Panc1 (cell line): ENCODE data around the gene PTRH2. TPM values are rescaled to one million over a fixed set of nuclear protein-coding genes. Genes with fewer than 3 reads are reported as not detected.

Experiments used
- ATAC-seq: fragments of 200-7000 bp; cut with Tn5 transposase; 2 replicates; pipeline ENCODE4 v1.9.1; 2020; ENCODE audit warnings: mild to moderate bottlenecking, moderate library complexity
- BruUV-seq: library from RNA; stranded (reverse); fragments of 400-500 nt; replicated peaks from 2 replicates; lab custom pipeline; 2021; lab: Mats Ljungman, UMichigan
- CTCF ChIA-PET: fragments of 300-600 bp; sonication (Branson Sonifier 250); formaldehyde crosslinking; loops from one replicate; lab custom pipeline; 2022; ENCODE audit warnings: antibody characterized with exemption; lab: Charles Lee
- POLR2A ChIA-PET: fragments of 300-600 bp; sonication (Branson Sonifier 250); formaldehyde crosslinking; loops from one replicate; lab custom pipeline; 2022; ENCODE audit warnings: antibody characterized with exemption; lab: Charles Lee
- DNase-seq: peaks from one replicate; pipeline ENCODE4 v3.0.0-alpha.2; 2010; ENCODE audit warnings: low read depth, low spot score
- H3K27ac ChIP-seq: 2 replicates; pipeline ENCODE4 v1.5.1; 2011; ENCODE audit warnings: mild to moderate bottlenecking, low read length, inconsistent platforms
- H3K27me3 ChIP-seq: fragments of 200-500 bp; sonication (Bioruptor generic); 2 replicates; pipeline ENCODE4 v1.6.0; 2014; ENCODE audit warnings: low read length, inconsistent platforms; ENCODE audit not compliant: control insufficient read depth, insufficient read depth
- H3K36me3 ChIP-seq: fragments of 200-500 bp; sonication (Bioruptor generic); 2 replicates; pipeline ENCODE4 v1.5.1; 2014; ENCODE audit warnings: inconsistent platforms, mild to moderate bottlenecking, low read length, moderate library complexity; ENCODE audit not compliant: control insufficient read depth, insufficient read depth
- H3K4me1 ChIP-seq: 2 replicates; pipeline ENCODE4 v1.5.1; 2011; ENCODE audit warnings: inconsistent platforms, mild to moderate bottlenecking, low read length, moderate library complexity; ENCODE audit not compliant: control insufficient read depth, insufficient read depth
- H3K4me3 ChIP-seq, 2 experiments: 2 replicates each; pipeline ENCODE4 v1.5.1; 2011 to 2012; ENCODE audit warnings: low read depth in 2 of 2, low read length in 2 of 2, mild to moderate bottlenecking in 2 of 2, inconsistent platforms in 1 of 2, moderate library complexity in 1 of 2
- H3K9me3 ChIP-seq: fragments of 200-500 bp; sonication (Bioruptor generic); 2 replicates; pipeline ENCODE4 v1.5.1; 2014; ENCODE audit warnings: low read depth, mild to moderate bottlenecking, inconsistent platforms, low read length, moderate library complexity; ENCODE audit not compliant: control insufficient read depth, insufficient read depth
- CTCF ChIP-seq: fragments of 450-650 bp; IDR thresholded peaks from 2 replicates; pipeline ENCODE4 v1.5.1; 2017; ENCODE audit warnings: mild to moderate bottlenecking
- POLR2AphosphoS5 ChIP-seq: IDR thresholded peaks from 2 replicates; pipeline ENCODE4 v1.6.1; 2012; ENCODE audit warnings: mild to moderate bottlenecking, low read depth, low read length, moderate library complexity
- REST ChIP-seq, 2 experiments: IDR thresholded peaks; 2 replicates each; pipeline ENCODE4 v1.6.1; 2011 to 2012; ENCODE audit warnings: low read depth in 2 of 2, control low read depth in 1 of 2, low read length in 1 of 2, mild to moderate bottlenecking in 1 of 2, moderate library complexity in 1 of 2; ENCODE audit not compliant: insufficient read depth in 1 of 2
- SIN3A ChIP-seq: IDR thresholded peaks from 2 replicates; pipeline ENCODE4 v1.6.1; 2012; ENCODE audit warnings: low read depth, mild to moderate bottlenecking, low read length, moderate library complexity, borderline replicate concordance; ENCODE audit not compliant: insufficient read depth
- TCF7L2 ChIP-seq: IDR thresholded peaks from 2 replicates; pipeline ENCODE4 v1.6.1; 2011; ENCODE audit warnings: mild to moderate bottlenecking, low read depth, low read length, inconsistent platforms
- in situ Hi-C: cut with HindIII; loops from 2 replicates; pipeline ENCODE4 v1.10.0; 2016; ENCODE audit warnings: low sequenced_read_pairs, low pct_unique_long_range_greater_than_20kb
- intact Hi-C: fragments of 100-400 bp; cut with micrococcal nuclease; formaldehyde crosslinking; loops from one replicate; pipeline ENCODE4 v1.10.0; 2022; ENCODE audit not compliant: unreplicated experiment
- total RNA-seq: library from RNA; stranded (reverse); gene quantifications from one replicate; pipeline ENCODE4 v1.2.1, GENCODE V29; 2021; ENCODE audit not compliant: unreplicated experiment

Gene PTRH2
- total RNA-seq, 1 experiment from 2014 or later: 40.2 TPM

- POLR2A ChIA-PET: no interaction called here
- CTCF ChIA-PET: no interaction called here
- H3K27ac ChIP-seq: 0 out of 2 replicates have a peak overlapping the region, but pooled peaks have one; percentile 41
- H3K27me3 ChIP-seq: no peaks in the 10 kb centered on the region
- H3K9me3 ChIP-seq: no peaks in the 10 kb centered on the region
- no peak overlapping the region for H3K4me3 ChIP-seq
- no TSS peak for BruUV-seq
- peaks cover 30% of the 10 kb centered on the region for H3K4me1 ChIP-seq
- intact Hi-C loops (loop anchor here (5.0 kb wide), 1 partner anchor 145 kb away; no protein-coding TSS in a partner anchor), in situ Hi-C loops (no loop called here)
- TF ChIP-seq REST (IDR thresholded peaks at IDR 0.05; ENCODE audit: insufficient read depth in 1 of 2, low read depth in 2 of 2, low read length in 1 of 2) (no peak), POLR2AphosphoS5 (no peak), TCF7L2 (no peak), CTCF (no peak), SIN3A (no peak)
- DNase-seq (no peak), ATAC-seq (no peak)
- H3K36me3 ChIP-seq: peaks cover 41% of the 10 kb centered on the region
These were observed 4.9 kb downstream of the PTRH2 start for GRCh38 chr17:59702304-59702703.

- no peak for DNase-seq
- ChIA-PET CTCF (no interaction called here), POLR2A (no interaction called here)
- intact Hi-C loops: loop anchor here (5.0 kb wide), 1 partner anchor 148 kb away; no protein-coding TSS in a partner anchor
- no peaks in the 10 kb centered on the region for H3K9me3 ChIP-seq
- H3K27ac ChIP-seq: no peak overlapping the region
- BruUV-seq: no TSS peak
- no peak for ATAC-seq
- H3K4me3 ChIP-seq: no peak overlapping the region
- H3K36me3 ChIP-seq: peaks cover 38% of the 10 kb centered on the region
- TF ChIP-seq TCF7L2: no peak
- TF ChIP-seq POLR2AphosphoS5: no peak
- no peak for TF ChIP-seq CTCF
- TF ChIP-seq SIN3A: no peak
- TF ChIP-seq REST (IDR thresholded peaks at IDR 0.05; ENCODE audit: insufficient read depth in 1 of 2, low read depth in 2 of 2, low read length in 1 of 2): no peak
- in situ Hi-C loops: no loop called here
- H3K27me3 ChIP-seq: no peaks in the 10 kb centered on the region
- peaks cover 50% of the 10 kb centered on the region for H3K4me1 ChIP-seq
These were observed 7.4 kb downstream of the PTRH2 start for GRCh38 chr17:59699786-59700185.
